NCI-H460 (cell line): Measurements from ENCODE around the gene TM6SF1. TPM values are rescaled to one million over a fixed set of nuclear protein-coding genes. Genes with fewer than 3 reads are reported as not detected.
"Not testable (repeated sequence)": the region's sequence is repeated elsewhere in the genome, so short reads cannot be mapped to it uniquely, and the experiment has no call there.

Experiments used
- DNase-seq: peaks from one replicate; pipeline ENCODE4 v3.0.0-alpha.2; 2016; ENCODE audit warnings: low read depth; ENCODE audit errors: extremely low read depth
- small RNA-seq, 2 experiments: library from RNA; depleted of rRNA; stranded (forward); fragments of <200 nt; gene quantifications; one replicate each; pipeline ENCODE3, GENCODE V24; 2014
- total RNA-seq: library from RNA; depleted of rRNA; stranded (reverse); fragments of >200 nt; shearing (Covaris generic); gene quantifications from 2 replicates; pipeline ENCODE4 v1.2.3, GENCODE V29; 2014; rRNA removed

TM6SF1 gene
- total RNA-seq, 1 experiment from 2014 or later, result 0.37 TPM

GRCh38 chr15:83164771-83165404 is 57.4 kb downstream of the TM6SF1 start:
- no peak for DNase-seq

GRCh38 chr15:83166218-83166617 is 58.8 kb downstream of the TM6SF1 start:
- DNase-seq, result no peak

DNA sequence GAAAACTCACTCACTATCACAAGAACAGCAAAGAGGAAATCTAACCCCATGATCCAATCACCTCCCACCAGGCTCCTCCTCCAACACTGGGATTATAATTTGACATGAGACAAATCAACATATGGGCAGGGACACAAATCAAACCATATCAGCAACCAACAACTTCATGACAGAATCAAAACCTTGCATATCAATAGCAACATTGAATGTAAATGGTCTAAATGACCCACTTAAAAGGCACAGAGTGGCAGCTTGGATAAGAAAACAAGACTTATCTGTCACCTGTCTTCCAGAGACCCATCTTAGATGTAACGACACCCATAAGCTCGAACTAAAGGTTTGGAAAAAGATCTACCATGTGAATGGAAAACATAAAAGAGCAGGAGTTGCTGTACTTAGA is 59.4 kb downstream of the TM6SF1 start:
- no peak for DNase-seq

DNA sequence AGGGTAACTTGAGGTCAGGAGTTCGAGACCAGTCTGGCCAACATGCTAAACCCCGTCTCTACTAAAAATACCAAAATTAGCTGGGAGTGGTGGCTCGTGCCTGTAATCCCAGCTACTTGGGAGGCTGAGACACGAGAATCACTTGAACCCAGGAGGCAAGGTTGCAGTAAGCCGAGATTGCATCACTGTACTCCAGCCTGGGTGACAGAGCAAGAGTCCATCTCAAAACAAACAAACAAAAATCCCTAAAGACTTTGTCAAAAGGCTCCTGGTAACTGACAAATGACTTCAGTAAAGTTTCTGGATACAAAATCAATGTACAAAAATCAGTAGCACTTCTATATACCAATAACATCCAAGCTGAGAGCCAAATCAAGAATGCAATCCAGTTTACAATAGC is 62.1 kb downstream of the TM6SF1 start:
- DNase-seq, result not testable (repeated sequence)

DNA sequence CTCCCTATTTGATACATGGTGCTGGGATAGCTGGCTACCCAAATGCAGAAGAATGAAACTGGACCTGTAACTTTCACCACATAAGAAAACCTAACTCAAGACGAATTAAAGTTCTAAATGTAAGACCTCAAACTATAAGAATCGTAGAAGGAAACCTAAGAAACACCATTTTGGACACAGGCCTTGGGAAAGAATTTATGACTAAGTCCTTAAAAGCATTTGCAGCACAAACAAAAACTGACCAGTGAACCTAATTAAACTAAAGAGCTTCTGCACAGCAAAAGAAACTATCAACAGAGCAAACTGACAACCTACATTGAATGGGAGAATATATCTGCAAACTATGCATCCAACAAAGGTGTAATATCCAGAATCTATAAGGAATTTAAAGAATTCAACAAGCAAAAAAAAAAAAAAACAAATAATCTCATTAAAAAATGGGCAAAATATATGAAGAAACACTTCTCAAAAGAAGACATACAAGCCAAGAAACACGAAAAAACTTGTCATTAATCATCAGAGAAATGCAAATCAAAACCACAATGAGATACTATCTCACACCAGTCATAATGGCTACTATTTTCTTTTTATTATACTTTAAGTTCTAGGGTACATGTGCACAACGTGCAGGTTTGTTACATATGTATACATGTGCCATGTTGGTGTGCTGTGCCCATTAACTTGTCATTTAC is 63.2 kb downstream of the TM6SF1 start:
- no peak for DNase-seq

- no peak for DNase-seq
Measured at GRCh38 chr15:83174891-83175290, 67.4 kb downstream of the TM6SF1 start.

DNA sequence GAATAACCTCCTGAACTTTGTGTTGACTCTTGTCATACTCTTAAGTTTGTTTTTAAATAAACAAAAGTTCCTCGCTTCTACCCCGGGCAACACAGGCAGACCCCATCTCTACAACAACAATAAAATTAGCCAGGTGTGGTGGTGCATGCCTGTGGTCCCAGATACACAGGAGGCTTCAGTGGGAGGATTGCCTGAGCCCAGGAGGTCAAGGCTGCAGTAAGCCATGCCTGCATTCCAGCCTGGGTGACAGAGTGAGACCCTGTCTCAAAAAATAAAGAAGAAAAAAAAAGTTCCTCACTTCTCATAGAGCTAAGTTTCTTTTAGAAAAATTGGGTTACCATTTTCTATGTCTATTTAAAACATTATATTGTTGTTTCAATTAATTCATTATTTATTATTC is 70.9 kb downstream of the TM6SF1 start:
- no peak for DNase-seq

- DNase-seq, result no peak
Measured at GRCh38 chr15:83178869-83179325, 71.5 kb downstream of the TM6SF1 start.

DNA sequence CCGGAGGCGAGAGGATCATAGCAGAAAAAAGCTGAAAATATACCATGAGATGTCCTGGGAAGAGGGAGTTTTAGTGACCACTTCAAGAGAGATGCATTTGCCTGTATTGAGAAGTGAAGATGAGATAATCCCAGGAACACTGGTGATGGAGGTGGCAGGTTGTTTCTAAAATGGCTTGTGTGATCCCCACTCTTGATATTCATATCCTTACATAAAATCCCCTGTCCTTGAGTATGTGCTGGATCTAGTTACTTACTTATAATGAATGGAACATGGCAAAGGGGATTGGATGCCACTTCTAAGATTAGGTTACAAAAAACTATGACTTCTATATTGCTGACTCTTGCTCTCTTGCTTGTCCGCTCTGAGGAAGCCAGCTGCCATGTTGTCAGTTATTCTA is 78.1 kb downstream of the TM6SF1 start:
- no peak for DNase-seq

Small RNA genes lying within 50 kb of the gene (small RNA-seq; reads per million reads assigned to genes)
- gene MIR4515, result 0 reads per million in 2 experiments

Other genes with a start within 250 kb of the TM6SF1 start
- 16.9 and 18.5 TPM in 2 replicates for gene HOMER2, start 154.9 kb upstream of the TM6SF1 start, total RNA-seq
- gene RAMAC, start 121.4 kb upstream of the TM6SF1 start, total RNA-seq, result 22.0 and 23.3 TPM in 2 replicates
- gene C15orf40, start 96.0 kb upstream of the TM6SF1 start, total RNA-seq, result 17.5 and 23.3 TPM in 2 replicates
- gene BTBD1, start 40.4 kb upstream of the TM6SF1 start, total RNA-seq, result 67.0 and 67.9 TPM in 2 replicates
- 51.5 and 61.2 TPM in 2 replicates for gene HDGFL3, start 100.2 kb downstream of the TM6SF1 start, total RNA-seq
- not detected in 2 replicates for gene BNC1, start 177.0 kb downstream of the TM6SF1 start, total RNA-seq